GM23248 (cell line): ENCODE measurements around the gene COBLL1.

Experiments used
- EZH2 ChIP-seq: fragments of 200-600 bp; sonication (generic); IDR thresholded peaks from 2 replicates; pipeline ENCODE4 v1.6.1; 2018; ENCODE audit warnings: antibody characterized with exemption, mild to moderate bottlenecking; ENCODE audit not compliant: insufficient read depth, poor library complexity, severe bottlenecking
- EZH2phosphoT487 ChIP-seq: fragments of 200-600 bp; sonication (generic); IDR thresholded peaks from 2 replicates; pipeline ENCODE4 v1.6.1; 2018; ENCODE audit warnings: antibody characterized with exemption, moderate library complexity, mild to moderate bottlenecking, low read depth; ENCODE audit not compliant: insufficient read depth

DNA sequence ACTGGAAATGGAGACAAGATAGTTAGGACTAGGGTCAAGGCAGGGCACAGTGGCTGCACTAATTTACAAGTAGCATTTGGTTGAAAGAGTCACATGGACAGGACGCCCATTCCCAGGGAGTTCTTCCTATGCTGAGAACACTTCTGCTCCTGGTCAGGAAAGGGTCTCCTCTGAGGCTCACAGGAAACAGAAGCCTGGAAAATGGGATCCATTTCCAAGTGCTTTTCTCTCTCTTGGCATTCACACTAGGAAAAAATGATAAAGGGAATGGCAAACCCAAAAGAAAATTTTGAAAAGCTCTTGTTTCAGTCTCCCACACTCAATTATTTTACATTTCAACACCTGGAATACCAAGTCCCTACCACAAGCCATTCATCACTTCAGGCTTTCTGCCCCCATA, 88.7 kb downstream of the COBLL1 start:
- TF ChIP-seq EZH2 (no peak), EZH2phosphoT487 (no peak)
